Peyer's patch (tissue), 4 donors: ENCODE results near the gene CFAP221.

Experiments
- POLR2A ChIP-seq, 2 donors: fragments of 450-650 bp; IDR thresholded peaks; one replicate each; pipeline ENCODE4 v1.5.1; 2017; ENCODE audit warnings: antibody characterized with exemption in 2 of 2, mild to moderate bottlenecking in 2 of 2, moderate library complexity in 2 of 2
- TF ChIP-seq, protein P1 (sequence below), 6 experiments: fragments of 450-650 bp in 4 of 6; fragments of 200-600 bp in 2 of 6; sonication (generic) in 1 of 6; IDR thresholded peaks; one replicate each; pipeline ENCODE4 v1.5.1; 2017 to 2019; ENCODE audit warnings: antibody characterized with exemption in 6 of 6, mild to moderate bottlenecking in 3 of 6, moderate library complexity in 1 of 6

DNA sequence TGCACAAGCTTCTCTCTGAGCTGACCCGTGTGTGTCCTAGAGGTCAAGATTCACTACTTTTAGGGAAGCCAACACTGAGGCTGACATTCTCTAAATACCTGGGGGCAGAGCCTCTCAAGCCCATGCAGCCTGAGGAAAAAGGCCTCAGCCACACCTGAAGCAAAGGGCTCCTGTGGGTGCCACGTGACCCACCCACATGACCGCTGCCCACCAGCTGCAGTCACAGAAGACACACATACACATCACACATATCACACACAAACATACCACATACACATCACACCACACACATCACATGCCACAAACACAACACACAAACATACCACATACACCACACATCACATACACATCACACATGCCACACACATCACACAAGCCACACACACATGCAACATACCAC lies 149.3 kb downstream of the CFAP221 start:
- TF ChIP-seq, protein P1, sequence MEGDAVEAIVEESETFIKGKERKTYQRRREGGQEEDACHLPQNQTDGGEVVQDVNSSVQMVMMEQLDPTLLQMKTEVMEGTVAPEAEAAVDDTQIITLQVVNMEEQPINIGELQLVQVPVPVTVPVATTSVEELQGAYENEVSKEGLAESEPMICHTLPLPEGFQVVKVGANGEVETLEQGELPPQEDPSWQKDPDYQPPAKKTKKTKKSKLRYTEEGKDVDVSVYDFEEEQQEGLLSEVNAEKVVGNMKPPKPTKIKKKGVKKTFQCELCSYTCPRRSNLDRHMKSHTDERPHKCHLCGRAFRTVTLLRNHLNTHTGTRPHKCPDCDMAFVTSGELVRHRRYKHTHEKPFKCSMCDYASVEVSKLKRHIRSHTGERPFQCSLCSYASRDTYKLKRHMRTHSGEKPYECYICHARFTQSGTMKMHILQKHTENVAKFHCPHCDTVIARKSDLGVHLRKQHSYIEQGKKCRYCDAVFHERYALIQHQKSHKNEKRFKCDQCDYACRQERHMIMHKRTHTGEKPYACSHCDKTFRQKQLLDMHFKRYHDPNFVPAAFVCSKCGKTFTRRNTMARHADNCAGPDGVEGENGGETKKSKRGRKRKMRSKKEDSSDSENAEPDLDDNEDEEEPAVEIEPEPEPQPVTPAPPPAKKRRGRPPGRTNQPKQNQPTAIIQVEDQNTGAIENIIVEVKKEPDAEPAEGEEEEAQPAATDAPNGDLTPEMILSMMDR (IDR thresholded peaks at IDR 0.05): no peak
- TF ChIP-seq POLR2A (IDR thresholded peaks at IDR 0.05): no peak
